HG02678 (cell line): Measurements from ENCODE around the gene SLC5A6.

ENCODE experiments used
- ATAC-seq: cut with Tn5 transposase; IDR thresholded peaks from one replicate; pipeline ENCODE4 v1.9.1; 2021; ENCODE audit warnings: mild to moderate bottlenecking, moderate library complexity; ENCODE audit not compliant: unreplicated experiment

SLC5A6 gene

GRCh38 chr2:27237341-27237945 lies 25.4 kb upstream of the SLC5A6 start:
- ATAC-seq: no peak

DNA sequence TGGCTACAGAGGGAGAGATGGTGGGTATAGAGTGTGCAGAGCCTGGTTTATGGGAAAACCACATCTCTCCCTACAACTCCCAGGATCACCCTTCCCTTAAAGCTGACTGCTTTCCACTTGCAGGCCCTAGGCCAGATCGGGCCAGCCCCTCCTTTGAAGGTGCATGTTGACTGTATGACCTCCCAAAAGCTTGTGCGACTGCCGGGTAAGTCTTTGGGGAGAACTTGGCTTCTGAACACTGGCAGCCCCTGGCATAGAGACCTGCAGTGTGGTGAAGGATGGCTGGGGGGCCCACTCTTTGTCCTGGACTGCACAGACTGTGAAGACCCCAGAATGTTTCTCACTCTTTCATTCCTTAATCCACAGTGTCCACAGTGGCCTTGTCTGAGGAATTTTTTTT lies 24.6 kb upstream of the SLC5A6 start:
- ATAC-seq: no peak

GRCh38 chr2:27236136-27236535 lies 24.1 kb upstream of the SLC5A6 start:
- no peak for ATAC-seq

DNA sequence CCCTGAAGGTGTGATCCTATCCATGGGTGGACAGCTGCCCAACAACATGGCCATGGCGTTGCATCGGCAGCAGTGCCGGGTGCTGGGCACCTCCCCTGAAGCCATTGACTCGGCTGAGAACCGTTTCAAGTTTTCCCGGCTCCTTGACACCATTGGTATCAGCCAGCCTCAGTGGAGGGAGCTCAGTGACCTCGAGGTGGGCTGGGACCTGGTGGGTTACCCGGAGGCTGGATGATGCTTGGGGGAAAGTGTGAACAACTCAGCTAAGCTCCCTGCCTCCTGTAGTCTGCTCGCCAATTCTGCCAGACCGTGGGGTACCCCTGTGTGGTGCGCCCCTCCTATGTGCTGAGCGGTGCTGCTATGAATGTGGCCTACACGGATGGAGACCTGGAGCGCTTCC lies 21.3 kb upstream of the SLC5A6 start:
- no peak for ATAC-seq

GRCh38 chr2:27231921-27232320 lies 19.9 kb upstream of the SLC5A6 start:
- no peak for ATAC-seq

- no peak for ATAC-seq
Measured at GRCh38 chr2:27227501-27227900, 15.4 kb upstream of the SLC5A6 start.

- no peak for ATAC-seq
Measured at GRCh38 chr2:27225526-27225925, 13.5 kb upstream of the SLC5A6 start.

DNA sequence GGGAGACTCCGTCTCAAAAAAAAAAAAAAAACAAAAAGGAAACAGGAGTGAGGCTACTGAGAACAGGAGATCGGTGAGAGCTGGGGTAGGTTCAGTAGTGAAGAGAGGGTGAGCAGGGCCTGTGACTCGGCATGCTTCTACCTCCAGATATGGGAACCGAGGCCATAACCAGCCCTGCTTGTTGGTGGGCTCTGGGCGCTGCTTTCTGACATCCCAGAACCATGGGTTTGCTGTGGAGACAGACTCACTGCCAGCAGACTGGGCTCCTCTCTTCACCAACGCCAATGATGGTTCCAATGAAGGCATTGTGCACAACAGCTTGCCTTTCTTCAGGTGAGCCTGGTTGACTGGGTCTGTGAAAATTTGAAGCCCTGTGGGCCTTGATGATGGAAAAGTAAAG lies 11.3 kb upstream of the SLC5A6 start:
- no peak for ATAC-seq

DNA sequence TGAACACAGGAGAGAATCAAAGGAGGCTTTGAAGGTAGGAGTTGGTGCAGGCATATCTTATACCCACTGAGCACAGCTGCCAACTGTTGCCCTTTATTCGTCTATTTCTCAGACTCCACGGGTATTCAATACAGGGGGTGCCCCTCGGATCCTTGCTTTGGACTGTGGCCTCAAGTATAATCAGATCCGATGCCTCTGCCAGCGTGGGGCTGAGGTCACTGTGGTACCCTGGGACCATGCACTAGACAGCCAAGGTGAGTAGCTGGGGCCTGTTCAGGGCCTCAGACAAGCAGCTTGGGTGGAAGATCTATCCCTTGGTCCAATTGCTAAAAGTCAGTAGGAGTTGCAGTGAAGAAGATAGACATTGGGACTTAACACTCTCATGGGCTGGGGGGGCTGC lies 10.3 kb upstream of the SLC5A6 start:
- no peak for ATAC-seq

DNA sequence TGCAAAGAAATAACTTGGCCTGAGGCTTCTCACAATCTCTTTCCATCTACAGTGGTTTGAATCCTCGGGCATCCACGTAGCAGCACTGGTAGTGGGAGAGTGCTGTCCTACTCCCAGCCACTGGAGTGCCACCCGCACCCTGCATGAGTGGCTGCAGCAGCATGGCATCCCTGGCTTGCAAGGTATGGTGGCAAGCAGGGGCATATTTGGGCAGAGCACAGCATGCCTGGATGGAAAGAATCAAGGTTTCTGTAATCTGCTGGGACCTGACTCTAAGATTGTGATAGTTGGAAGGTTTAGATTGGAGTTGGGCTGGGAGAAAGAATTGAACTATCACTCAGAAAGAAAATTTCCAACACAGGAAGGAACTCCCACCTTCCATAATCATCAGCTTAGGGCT lies 9.1 kb upstream of the SLC5A6 start:
- ATAC-seq: no peak

DNA sequence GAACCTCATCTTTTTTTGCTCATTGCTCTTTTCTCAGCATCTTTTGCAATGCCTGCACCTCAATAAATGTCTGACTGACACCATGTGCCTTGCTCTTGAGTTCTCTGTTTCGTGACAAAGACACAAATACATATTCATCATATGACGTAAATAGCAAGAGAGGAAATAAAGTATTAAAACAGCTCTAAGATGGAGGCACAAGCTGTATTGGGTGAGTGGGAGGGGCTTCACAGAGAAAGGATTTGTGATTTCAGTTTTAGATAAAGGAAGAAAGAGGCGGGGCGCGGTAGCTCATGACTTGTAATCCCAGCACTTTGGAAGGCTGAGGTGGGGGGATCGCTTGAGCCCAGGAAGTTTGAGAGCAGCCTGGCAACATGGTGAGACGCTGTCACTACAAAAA lies 8.0 kb upstream of the SLC5A6 start:
- no peak for ATAC-seq

DNA sequence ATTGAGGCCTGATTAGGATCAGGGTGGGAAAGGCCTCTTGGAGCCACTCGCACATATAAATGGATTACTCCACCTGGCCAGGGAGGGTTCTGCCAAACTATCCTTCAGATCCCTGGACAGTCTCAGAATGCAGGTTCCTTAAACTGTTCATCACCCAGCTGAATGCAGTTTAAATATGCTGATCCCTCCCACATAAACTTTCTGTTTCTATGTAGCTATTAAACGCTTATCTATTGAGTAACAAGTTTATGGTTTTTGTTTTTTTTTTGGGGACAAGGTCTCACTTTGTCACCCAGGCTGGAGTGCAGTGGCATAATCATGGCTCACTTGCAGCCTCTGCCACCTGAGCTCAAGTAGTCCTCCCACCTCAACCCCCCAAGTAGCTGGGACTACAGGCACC lies 7.0 kb upstream of the SLC5A6 start:
- ATAC-seq: no peak

- no peak for ATAC-seq
Measured at GRCh38 chr2:27218614-27219013, 6.5 kb upstream of the SLC5A6 start.

- peak; percentile 87 for ATAC-seq
Measured at GRCh38 chr2:27217173-27218121, 5.4 kb upstream of the SLC5A6 start, which contains the start of gene CAD. Gene CAD (plus strand): TSS chr2:27217369. CDS start chr2:27217552, 183 bp downstream.

DNA sequence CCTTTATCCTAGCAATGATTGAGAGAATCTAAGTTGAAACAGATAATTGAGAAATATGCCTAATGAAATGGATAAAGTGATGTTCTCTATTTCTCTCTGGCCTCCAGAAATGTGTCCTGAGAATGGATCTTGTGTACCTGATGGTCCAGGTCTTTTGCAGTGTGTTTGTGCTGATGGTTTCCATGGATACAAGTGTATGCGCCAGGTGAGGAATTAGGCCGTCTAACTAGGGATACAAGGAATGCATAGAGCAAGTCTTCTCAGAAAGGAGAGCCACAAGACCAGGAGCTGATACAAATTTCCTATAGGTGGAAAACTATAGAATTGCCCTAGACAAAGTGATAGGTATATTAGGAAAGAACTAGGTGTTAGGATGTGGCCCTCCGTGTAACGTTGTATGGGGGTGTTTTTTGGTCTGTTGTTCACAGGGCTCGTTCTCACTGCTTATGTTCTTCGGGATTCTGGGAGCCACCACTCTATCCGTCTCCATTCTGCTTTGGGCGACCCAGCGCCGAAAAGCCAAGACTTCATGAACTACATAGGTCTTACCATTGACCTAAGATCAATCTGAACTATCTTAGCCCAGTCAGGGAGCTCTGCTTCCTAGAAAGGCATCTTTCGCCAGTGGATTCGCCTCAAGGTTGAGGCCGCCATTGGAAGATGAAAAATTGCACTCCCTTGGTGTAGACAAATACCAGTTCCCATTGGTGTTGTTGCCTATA lies 4.5 kb upstream of the SLC5A6 start:
- no peak for ATAC-seq

GRCh38 chr2:27214941-27215340 lies 2.9 kb upstream of the SLC5A6 start:
- no peak for ATAC-seq

- no peak for ATAC-seq
Measured at GRCh38 chr2:27212626-27213471, 781 bp upstream of the SLC5A6 start.

- ATAC-seq: no peak
Measured at GRCh38 chr2:27211241-27211942, 676 bp downstream of the SLC5A6 start.

DNA sequence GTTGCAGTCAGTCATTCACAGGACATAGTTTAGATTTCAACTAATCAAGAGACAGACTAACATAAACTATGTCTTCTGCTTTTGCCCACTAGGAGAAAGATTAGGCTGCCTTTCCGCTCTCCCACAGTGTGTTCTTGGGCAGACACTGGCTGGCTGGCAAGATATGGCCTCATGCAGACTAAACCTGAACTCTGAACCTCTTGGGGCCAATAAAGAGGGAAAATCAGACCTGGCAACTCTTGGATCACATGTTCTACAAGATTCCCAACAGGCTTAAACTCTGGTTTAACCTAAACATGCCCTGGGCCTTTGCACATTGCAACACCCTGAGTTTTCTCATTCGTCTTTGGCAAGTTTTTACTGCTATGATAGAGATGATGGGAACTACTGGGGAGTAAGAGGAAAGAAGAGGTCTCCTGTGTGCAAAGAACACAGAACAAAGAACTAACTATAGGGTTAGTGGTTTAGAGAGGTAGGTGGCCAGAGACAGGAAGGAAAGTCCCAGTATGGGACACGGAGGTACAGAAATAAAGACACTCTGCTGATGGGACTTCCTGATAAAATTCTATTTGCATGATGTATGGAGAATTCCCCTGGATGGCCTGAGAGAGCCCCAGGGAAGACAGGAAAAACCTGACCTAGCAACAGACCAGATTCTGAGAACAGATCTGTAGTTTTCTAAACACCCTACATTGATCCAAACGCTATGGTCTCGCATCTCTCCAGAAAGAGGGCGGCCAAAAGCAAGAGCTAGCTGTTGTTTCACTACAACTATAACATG lies 2.3 kb downstream of the SLC5A6 start:
- ATAC-seq: no peak
